Osteoblast (primary cell): Measurements from ENCODE around the gene SFXN2. TPM values are rescaled to one million over a fixed set of nuclear protein-coding genes. Genes with fewer than 3 reads are reported as not detected.

Experiments
- DNase-seq: peaks from one replicate; pipeline ENCODE4 v3.0.0; 2011; ENCODE audit warnings: low spot score, mixed read lengths; ENCODE audit not compliant: insufficient read length; ENCODE audit errors: missing footprints
- H2AFZ ChIP-seq: 2 replicates; pipeline ENCODE4 v1.6.0; 2011; ENCODE audit warnings: mild to moderate bottlenecking, low read length
- H3K27ac ChIP-seq: 2 replicates; pipeline ENCODE4 v1.5.1; 2011; ENCODE audit warnings: mild to moderate bottlenecking, low read depth, low read length, moderate library complexity
- H3K27me3 ChIP-seq: 2 replicates; pipeline ENCODE4 v1.6.0; 2012; ENCODE audit warnings: mild to moderate bottlenecking, control low read depth, inconsistent platforms, low read length, moderate library complexity; ENCODE audit not compliant: insufficient read depth
- H3K36me3 ChIP-seq: 2 replicates; pipeline ENCODE4 v1.5.1; 2011; ENCODE audit warnings: mild to moderate bottlenecking, low read length, control low read depth, moderate library complexity; ENCODE audit not compliant: insufficient read depth
- H3K4me1 ChIP-seq: 2 replicates; pipeline ENCODE4 v1.5.1; 2011; ENCODE audit warnings: mild to moderate bottlenecking, low read length, control low read depth, moderate library complexity; ENCODE audit not compliant: insufficient read depth
- H3K4me2 ChIP-seq: 2 replicates; pipeline ENCODE4 v1.6.0; 2011; ENCODE audit warnings: mild to moderate bottlenecking, low read length; ENCODE audit not compliant: insufficient read depth
- H3K4me3 ChIP-seq: fragments of 200-600 bp; sonication (generic); 3 replicates; pipeline ENCODE4 v1.5.1; 2012; ENCODE audit warnings: mild to moderate bottlenecking, low read length, inconsistent platforms; ENCODE audit not compliant: insufficient read depth
- H3K79me2 ChIP-seq: 2 replicates; pipeline ENCODE4 v1.6.0; 2012; ENCODE audit warnings: mild to moderate bottlenecking, low read length, control low read depth, inconsistent platforms; ENCODE audit not compliant: insufficient read depth
- H3K9me3 ChIP-seq: 2 replicates; pipeline ENCODE4 v1.5.1; 2011; ENCODE audit warnings: low read depth, low read length, control low read depth
- H4K20me1 ChIP-seq: 2 replicates; pipeline ENCODE4 v1.6.0; 2012; ENCODE audit warnings: mild to moderate bottlenecking, low read length, control low read depth; ENCODE audit not compliant: insufficient read depth
- CTCF ChIP-seq: IDR thresholded peaks from 2 replicates; pipeline ENCODE4 v1.5.1; 2011; ENCODE audit warnings: mild to moderate bottlenecking, low read depth, low read length, moderate library complexity; ENCODE audit errors: extremely low read depth
- total RNA-seq: library from RNA; depleted of rRNA; stranded (reverse); fragments of >200 nt; gene quantifications from 2 replicates; pipeline ENCODE4 v1.2.3, GENCODE V29; 2012

SFXN2 gene
- total RNA-seq, 1 donor = 3.6 TPM

- no peaks in the 10 kb centered on the region for H3K9me3 ChIP-seq
These were observed 17.7 kb upstream of the SFXN2 start for GRCh38 chr10:102696736-102697135.

GRCh38 chr10:102698894-102699293 lies 15.5 kb upstream of the SFXN2 start:
- H3K27me3 ChIP-seq = no peaks in the 10 kb centered on the region
- peaks cover 15% of the 10 kb centered on the region for H3K4me1 ChIP-seq
- no peaks in the 10 kb centered on the region for H3K9me3 ChIP-seq
- H3K27ac ChIP-seq = no peak overlapping the region
- H3K4me2 ChIP-seq = no peak overlapping the region
- H3K79me2 ChIP-seq = peaks cover 5% of the 10 kb centered on the region
- peaks cover 30% of the 10 kb centered on the region for H3K36me3 ChIP-seq
- H3K4me3 ChIP-seq = no peak overlapping the region
- H2AFZ ChIP-seq = no peak overlapping the region
- no peaks in the 10 kb centered on the region for H4K20me1 ChIP-seq
- DNase-seq = no peak
- TF ChIP-seq CTCF = no peak

More at GRCh38 chr10:102696736-102697135, 17.7 kb upstream of the SFXN2 start:
- H3K27me3 ChIP-seq = no peaks in the 10 kb centered on the region
- H2AFZ ChIP-seq = no peak overlapping the region
- H3K27ac ChIP-seq = no peak overlapping the region
- no peak overlapping the region for H3K4me2 ChIP-seq
- no peak for TF ChIP-seq CTCF
- no peak overlapping the region for H3K4me3 ChIP-seq
- DNase-seq = no peak
- H4K20me1 ChIP-seq = no peaks in the 10 kb centered on the region
- peaks cover 30% of the 10 kb centered on the region for H3K36me3 ChIP-seq
- H3K4me1 ChIP-seq = peaks cover 10% of the 10 kb centered on the region
- H3K79me2 ChIP-seq = no peaks in the 10 kb centered on the region

- Histone ChIP-seq H3K79me2 (peaks cover 16% of the 10 kb centered on the region), H3K9me3 (no peaks in the 10 kb centered on the region), H4K20me1 (no peaks in the 10 kb centered on the region), H3K4me1 (peaks cover 29% of the 10 kb centered on the region), H2AFZ (no peak overlapping the region), H3K4me3 (no peak overlapping the region), H3K4me2 (peak overlapping the region; percentile 61), H3K36me3 (peaks cover 28% of the 10 kb centered on the region), H3K27ac (peak overlapping the region; percentile 46), H3K27me3 (no peaks in the 10 kb centered on the region)
- no peak for DNase-seq
- TF ChIP-seq CTCF = no peak
These were observed 13.2 kb upstream of the SFXN2 start for GRCh38 chr10:102701272-102701671.

GRCh38 chr10:102701796-102702195 lies 12.6 kb upstream of the SFXN2 start:
- Histone ChIP-seq H4K20me1 (no peaks in the 10 kb centered on the region), H2AFZ (no peak overlapping the region), H3K4me3 (no peak overlapping the region), H3K27me3 (no peaks in the 10 kb centered on the region), H3K4me2 (peak overlapping the region; percentile 61), H3K4me1 (peaks cover 29% of the 10 kb centered on the region), H3K27ac (peak overlapping the region; percentile 46), H3K36me3 (peaks cover 25% of the 10 kb centered on the region), H3K9me3 (no peaks in the 10 kb centered on the region), H3K79me2 (peaks cover 21% of the 10 kb centered on the region)
- no peak for DNase-seq
- no peak for TF ChIP-seq CTCF
